HG02759 (cell line): ENCODE data around the gene CDHR2.

Source experiments
- ATAC-seq: cut with Tn5 transposase; IDR thresholded peaks from one replicate; pipeline ENCODE4 v1.9.1; 2021; ENCODE audit warnings: mild to moderate bottlenecking, moderate library complexity; ENCODE audit not compliant: unreplicated experiment

Gene CDHR2

DNA sequence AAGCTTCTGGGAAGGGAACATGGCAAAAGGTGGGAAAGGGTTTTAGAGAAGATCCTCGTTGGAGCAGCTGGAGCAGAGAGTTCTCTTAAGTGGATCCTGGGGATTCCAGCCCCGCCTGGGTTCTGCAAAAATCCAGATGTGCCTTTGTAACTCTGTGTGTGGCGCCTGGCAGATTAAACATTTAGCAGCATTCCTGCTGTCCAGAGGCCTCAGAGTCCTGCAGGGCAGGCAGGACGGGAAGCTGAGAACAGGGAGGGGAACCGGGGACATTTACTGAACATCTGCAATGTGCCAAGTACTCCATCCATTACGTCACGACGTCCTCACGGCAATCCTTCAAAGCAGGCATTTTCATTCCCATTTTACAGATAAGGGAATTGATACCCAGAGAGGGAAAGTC is 87.3 kb downstream of the CDHR2 start:
- no peak for ATAC-seq

DNA sequence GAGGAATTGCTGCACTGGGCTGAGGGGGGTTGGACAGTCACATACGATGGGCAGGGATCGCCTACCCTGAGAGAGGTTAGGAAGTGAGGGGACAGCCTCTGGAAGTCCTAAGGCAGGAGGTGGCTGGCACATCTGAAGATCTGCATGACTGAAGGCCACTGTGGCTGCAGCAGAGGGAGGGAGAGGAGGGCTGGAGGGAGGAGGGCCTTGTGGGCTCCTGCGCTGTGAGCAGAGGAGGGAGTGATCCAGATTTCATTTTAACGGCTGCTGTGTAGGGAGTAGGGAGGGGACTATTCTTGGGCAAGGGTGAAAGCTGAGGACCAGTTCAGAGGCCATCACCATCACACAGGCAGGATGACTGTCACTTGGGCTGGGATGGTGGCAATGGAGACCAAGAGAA is 88.4 kb downstream of the CDHR2 start:
- ATAC-seq, result no peak

DNA sequence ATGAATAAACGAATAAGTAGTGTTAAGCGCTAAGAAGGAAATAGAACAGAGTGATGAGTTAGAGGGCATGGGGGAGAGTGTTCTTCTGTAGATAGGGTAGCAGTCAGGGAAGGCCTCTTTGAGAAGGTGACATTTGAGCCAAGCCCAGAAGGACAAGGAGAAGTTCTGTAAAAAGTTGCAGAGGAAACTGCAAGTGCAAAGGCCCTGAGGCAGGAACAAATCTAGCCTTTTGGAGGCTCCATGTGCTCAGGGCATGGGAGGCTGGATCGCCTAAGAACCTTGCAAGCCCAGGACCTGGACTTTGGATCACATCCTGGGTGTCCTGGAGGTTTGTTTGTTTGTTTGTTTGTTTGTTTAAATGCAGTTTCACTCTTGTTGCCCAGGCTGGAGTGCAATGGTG is 89.3 kb downstream of the CDHR2 start:
- no peak for ATAC-seq

DNA sequence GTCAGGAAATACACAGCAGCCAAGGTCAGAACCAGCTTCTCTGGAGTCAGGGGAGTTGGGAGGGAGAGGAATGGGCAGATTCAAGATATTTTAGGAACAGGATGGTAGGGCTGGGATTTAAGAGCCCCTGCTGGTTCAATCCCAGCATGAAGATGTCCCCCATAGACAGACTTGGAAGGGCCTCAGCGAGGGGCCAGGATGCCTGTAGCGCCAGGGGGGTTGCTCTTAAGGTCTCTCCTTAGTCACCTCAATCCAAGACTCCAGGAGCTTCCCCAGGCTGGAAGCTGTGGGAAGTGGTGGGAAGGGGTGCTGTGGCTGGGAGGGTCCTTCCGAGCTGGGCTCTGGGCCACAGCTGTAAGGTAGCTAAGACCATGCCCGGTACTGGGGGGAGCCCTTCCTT is 90.1 kb downstream of the CDHR2 start:
- ATAC-seq, result no peak

DNA sequence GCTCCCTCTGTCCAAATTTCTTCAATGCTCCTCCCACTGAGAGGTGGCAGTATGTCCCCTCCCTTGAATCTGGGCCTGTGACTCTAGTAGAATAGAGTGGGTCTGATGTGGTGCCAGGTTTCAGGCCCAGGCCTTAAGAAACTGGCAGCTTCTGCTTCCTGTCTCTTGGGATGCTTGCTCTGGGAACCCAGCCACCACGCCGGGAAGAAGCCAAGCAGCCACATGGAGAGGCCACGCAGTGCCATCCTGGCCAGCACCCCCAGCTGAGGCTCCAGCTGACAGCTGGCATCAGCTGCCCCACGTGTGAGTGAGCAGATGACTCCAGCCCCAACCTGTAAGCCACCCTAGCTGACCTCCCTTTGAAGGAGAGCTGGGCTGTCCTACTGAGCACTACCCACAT is 90.8 kb downstream of the CDHR2 start:
- ATAC-seq, result no peak

DNA sequence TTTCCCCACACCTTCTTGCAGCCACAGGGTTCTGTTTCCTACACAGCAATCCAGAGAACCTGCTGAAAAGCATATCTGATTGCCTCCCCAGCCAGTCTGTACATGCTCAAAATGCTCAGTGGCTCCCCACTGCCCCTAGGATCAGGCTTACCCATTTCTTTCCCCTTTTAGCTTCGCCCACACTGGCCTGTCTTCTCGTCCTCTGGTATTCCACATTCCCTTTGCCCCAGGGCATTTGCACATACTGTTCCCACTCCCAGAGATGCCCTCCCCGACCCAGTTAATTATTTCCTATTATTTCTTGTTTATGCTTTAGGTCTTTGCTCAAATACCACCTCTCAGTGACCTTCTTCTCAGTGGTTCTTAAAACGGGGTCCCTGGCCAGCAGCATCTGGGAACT is 91.5 kb downstream of the CDHR2 start:
- no peak for ATAC-seq

DNA sequence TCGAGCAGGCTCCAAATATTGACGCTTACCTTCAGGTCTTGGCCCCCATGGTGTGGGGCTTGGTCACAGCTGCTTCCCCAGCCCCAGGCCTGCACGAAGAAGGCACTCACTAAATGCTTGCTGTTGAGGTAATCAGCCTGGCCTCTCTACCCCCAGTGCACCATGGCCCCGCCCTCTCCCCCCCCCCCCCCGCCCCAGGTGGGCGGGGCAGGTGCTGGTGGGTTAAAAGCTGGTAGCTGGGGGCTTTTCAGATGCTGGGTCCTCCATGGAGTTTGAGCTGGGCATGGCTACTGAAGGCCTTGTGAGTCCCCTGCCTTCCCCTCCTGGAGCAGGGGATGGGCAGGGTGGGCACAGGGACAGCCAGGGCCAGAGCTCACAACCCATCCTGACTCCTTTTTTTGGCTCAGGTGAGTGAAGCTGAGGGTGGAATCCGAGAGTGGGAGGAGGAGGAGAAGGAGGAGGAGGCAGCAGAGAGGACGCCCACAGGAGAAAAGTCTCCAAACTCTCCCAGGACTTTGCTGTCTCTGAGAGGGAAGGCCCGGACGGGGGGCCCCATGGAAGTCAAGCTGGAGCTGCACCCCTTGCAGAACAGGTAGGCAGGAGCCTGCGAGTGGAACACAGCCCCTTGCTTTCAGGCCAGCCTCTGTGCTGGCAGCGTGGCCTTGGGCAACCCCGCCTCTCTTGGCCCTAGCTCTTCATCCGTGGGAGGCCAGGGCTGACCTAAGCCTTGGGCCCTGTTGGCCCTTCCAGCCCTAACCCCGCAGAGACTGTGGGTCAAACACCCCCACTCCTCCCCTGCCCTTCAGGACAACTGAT is 93.7 kb downstream of the CDHR2 start:
- ATAC-seq, result no peak

DNA sequence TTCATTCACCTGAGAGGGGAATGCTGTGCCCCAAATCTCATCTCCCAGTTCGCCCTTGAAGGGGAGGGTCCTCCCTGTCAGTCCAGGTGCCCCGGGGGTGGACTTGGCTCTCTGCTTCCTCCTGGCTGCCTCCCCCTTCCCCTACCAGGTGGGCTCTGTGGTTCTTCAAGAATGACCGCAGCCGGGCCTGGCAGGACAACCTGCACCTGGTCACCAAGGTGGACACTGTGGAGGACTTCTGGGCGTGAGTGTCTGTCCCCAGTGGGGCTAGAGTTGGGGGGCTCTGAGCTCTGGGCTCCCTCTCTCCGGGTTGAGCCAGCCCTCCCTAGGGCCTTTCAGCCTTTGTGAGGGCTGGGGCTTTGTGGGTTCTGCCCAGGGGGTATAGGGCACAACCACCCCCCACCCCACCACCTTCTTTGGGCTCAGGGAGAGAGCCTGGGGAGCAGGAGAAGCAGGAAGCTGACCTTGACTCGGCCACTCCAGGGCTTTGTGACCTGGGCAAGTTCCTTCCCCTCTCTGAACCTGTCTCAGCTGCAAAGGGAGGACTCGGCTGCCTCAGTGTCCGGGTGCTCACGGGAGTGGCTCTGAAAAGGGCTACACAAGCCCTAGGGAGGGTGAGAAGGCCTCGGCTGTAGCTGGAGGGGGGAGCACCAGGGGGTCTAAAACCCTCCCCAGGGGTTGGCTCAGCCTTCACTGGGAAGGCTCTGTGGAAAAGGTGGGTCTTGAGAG is 94.5 kb downstream of the CDHR2 start:
- no peak for ATAC-seq

DNA sequence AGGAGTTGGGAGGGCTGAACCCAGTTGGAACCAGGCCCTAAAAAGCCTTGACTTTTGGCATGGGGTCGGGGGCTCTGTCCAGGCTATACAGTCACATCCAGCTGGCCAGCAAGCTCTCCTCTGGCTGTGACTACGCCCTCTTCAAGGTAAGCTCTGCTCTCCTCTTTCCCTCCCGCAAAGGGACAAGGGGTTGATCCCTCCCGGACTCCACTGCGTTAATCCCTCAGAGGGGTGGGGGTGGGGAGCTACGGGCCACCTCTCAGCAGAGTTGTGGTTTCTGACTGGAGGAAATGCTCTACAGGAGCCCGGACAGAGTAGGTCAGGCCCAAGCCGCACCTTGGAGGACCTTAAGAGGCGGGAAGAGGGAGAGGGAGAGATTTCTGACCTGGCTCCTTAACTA is 95.2 kb downstream of the CDHR2 start:
- no peak for ATAC-seq

DNA sequence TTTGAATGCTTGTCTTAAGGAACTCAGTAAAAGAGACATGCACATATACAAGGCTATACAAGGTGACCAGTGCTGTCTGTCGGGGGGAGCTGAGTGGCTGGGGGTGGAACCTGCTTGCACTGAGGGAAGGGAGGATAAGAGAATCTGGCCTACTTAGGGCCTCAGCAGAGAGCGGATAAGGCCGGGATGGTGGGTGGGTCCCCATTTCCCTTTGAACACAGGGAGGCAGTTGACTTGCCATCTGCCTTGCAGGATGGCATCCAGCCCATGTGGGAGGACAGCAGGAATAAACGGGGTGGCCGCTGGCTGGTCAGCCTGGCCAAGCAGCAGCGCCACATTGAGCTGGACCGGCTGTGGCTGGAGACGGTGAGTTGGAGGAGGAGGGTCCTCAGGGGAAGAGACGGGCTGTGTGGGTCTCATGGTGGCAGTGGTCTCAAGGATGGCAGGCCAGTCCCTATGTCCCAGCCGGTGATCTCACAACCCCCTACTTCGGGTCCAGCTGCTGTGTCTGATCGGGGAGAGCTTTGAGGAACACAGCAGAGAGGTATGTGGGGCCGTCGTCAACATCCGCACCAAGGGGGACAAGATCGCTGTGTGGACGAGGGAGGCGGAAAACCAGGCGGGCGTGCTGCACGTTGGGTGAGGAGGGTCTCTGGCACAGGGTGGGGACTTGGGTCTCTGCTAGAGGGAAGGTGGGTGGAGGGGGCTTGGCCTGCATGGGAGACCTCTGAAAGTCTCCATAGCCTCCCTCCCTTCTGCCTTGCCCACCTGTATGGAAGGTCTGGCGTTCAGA is 95.9 kb downstream of the CDHR2 start:
- no peak for ATAC-seq
